H1 (cell line): ENCODE data around the gene TMEM178B. TPM values are rescaled to one million over a fixed set of nuclear protein-coding genes. Genes with fewer than 3 reads are reported as not detected.

Experiments
- HDAC2 ChIP-seq, 2 experiments: fragments of 300-600 bp in 1 of 2; sonication (generic) in 1 of 2; IDR thresholded peaks; 2 replicates each; pipeline ENCODE4 v1.6.1; 2011 to 2012; ENCODE audit warnings: low read depth in 2 of 2, low read length in 2 of 2, mild to moderate bottlenecking in 2 of 2, moderate library complexity in 2 of 2, borderline replicate concordance in 1 of 2, inconsistent platforms in 1 of 2
- PHF8 ChIP-seq: fragments of 200-600 bp; sonication (generic); conservative IDR thresholded peaks from 2 replicates; pipeline ENCODE4 v1.7.1; 2012; ENCODE audit warnings: low read depth, mild to moderate bottlenecking, inconsistent platforms, low read length, moderate library complexity
- POU5F1 ChIP-seq: IDR thresholded peaks from 2 replicates; pipeline ENCODE4 v1.6.1; 2011; ENCODE audit warnings: low read depth, mild to moderate bottlenecking, low read length, moderate library complexity
- SUZ12 ChIP-seq: fragments of 200-600 bp; sonication (generic); IDR thresholded peaks from 2 replicates; pipeline ENCODE4 v1.6.1; 2012; ENCODE audit warnings: mild to moderate bottlenecking, inconsistent platforms, low read length, moderate library complexity, mixed read lengths
- TAF1 ChIP-seq: IDR thresholded peaks from 2 replicates; pipeline ENCODE4 v1.6.1; 2011; ENCODE audit warnings: mild to moderate bottlenecking, low read depth, low read length
- polyA plus RNA-seq, 7 experiments: library from polyadenylated mRNA; depleted of rRNA in 3 of 7; stranded (reverse) in 5 of 7; unstranded in 2 of 7; fragments of >200 nt in 5 of 7; fragments of 200-250 nt in 2 of 7; gene quantifications; 1 replicate in 5 of 7; 2 replicates in 1 of 7; 4 replicates in 1 of 7; pipeline versions ENCODE4 v1.2.1 to v1.2.3, GENCODE V29; 2011 to 2013; ENCODE audit warnings: missing spikeins in 2 of 7, mixed read lengths in 2 of 7
- total RNA-seq: library from RNA; stranded (reverse); fragmentation: NEBNext Ultra II Directional; extraction: Animal tissue kit (Norgen Biotek cat#: 25700); gene quantifications from 2 replicates; pipeline ENCODE4 v1.2.1, GENCODE V29; 2021

The TMEM178B gene
- total and polyA plus RNA-seq, 2 of the 8 experiments (the other 6 are each of a cell fraction or from before 2014, with no cell fraction given), result 5.3 to 18.1 TPM

- TF ChIP-seq SUZ12, result no peak
- no peak for TF ChIP-seq TAF1
- TF ChIP-seq PHF8, result no peak
- TF ChIP-seq POU5F1, result no peak
- TF ChIP-seq HDAC2 (IDR thresholded peaks at IDR 0.05; ENCODE audit: borderline replicate concordance in 1 of 2, low read depth in 2 of 2, low read length in 2 of 2), result no peak
Measured at GRCh38 chr7:141386881-141387280, 313.0 kb downstream of the TMEM178B start (continued).
